Measurements from ENCODE around the gene KLHDC9. TPM values are rescaled to one million over a fixed set of nuclear protein-coding genes. Genes with fewer than 3 reads are reported as not detected.

The KLHDC9 gene
- total RNA-seq, 8 experiments from 2014 or later = 1.5 to 38.5 (median 30.0) TPM; not detected in 1

DNA sequence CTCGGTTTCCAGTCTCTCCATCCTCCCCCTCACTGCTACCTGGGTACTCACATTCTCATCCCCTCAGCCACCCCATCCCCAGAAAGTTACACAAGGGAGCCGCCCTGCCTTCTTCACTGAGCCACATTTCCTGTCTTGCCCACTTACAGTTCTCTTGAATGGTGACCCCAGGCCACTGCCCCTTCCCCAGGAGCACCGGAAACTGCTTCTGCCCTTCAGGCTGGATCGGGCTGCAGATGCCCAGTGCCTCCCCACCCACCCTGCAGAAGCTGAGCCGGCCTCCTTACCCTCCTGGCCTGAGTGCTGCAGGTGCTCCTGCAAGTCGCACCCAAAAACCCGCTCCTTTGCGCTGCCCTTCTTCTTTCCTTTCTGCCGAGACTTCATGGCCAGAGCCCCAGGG lies 28.9 kb upstream of the KLHDC9 start:
- in situ Hi-C loops (cut with MboI; ENCODE audit: low pct_unique_long_range_greater_than_20kb in 2 of 9, low sequenced_read_pairs in 9 of 9, unreplicated experiment in 9 of 9) = no loop called here
- Histone ChIP-seq H3K4me1 (replicated peaks in 1 of 2) (peaks cover 0 to 4% of the 10 kb centered on the region in 2 donors), H3K27ac (no peak overlapping the region), H3K4me3 (no peak overlapping the region)
- WGBS, 10 experiments = 67 to 100% (median 80%) methylated on average over 1 to 2 of the region's 9 CpGs; no CpG with 5 or more reads in 4 of the 10 experiments
- no peak for ATAC-seq (replicated peaks in 6 of 8)

DNA sequence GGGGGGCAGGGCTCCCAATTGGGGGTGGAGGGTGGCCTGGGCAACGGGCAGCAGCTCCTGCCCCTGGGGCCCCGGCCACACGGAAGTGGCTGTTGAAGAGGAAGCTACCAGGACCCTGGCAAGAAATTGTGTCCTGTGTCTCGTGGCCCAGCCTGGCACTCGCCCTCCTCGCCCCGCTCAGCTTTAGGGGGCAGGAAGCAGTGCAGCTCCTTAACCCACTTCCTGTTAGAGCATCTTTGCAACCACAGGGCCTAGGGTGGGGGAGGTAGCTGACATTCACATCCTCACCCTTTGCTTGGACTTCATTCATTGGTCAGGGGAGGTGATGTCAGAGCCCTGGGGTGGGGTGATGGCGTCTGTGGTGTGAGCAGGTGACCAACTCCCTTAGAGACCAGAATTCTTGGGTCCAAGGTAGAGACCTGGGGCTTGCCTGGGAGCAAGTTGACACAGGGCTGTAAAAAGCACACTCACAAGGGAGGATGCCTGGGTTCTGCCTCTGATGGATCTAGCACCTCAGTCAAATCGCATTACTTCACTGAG lies 28.4 kb upstream of the KLHDC9 start, which contains the start of gene ARHGAP30:
Gene ARHGAP30 (minus strand): TSS at position 161 of the 540 bp plus-strand sequence. CDS start 267 bp downstream, outside the sequence.
- ATAC-seq (replicated peaks in 6 of 8) = no peak
- Histone ChIP-seq H3K4me3 (no peak within 1 kb of the TSS), H3K4me1 (replicated peaks in 1 of 2) (peaks cover 0 to 4% of the 10 kb centered on the region in 2 donors), H3K27ac (no peak within 1 kb of the TSS)
- WGBS, 10 experiments = 70 to 100% (median 100%) methylated on average over 1 to 2 of the region's 9 CpGs; no CpG with 5 or more reads in 5 of the 10 experiments
- in situ Hi-C loops (cut with MboI; ENCODE audit: low pct_unique_long_range_greater_than_20kb in 2 of 9, low sequenced_read_pairs in 9 of 9, unreplicated experiment in 9 of 9) = no loop called here

DNA sequence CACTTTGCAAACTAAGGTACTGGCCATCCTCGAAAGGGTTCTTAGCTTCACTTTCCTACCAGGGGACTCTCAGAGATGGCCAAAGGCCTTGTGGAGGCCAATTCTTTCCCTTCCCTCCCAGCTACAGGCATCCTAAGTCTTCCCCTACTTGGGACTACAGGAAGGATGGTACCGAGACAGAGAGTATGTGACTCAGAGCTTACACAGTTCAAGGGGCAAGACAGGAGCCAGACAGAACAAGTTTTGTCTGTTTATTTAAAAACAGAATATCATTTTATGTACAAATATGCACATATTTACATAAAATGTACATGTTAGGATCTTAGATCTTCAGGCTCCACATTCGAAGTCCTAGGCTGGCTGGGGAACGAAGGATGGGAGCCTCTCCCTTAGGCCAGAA lies 27.4 kb upstream of the KLHDC9 start:
- WGBS, 10 experiments = 0 to 100% (median 82%) methylated on average over 1 to 4 of the region's 4 CpGs; no CpG with 5 or more reads in 1 of the 10 experiments
- ATAC-seq (replicated peaks in 6 of 8) = peak in 4 of 8 experiments; percentile 15 to 77 (median 25)
- H3K4me1 ChIP-seq (replicated peaks in 1 of 2) = peaks cover 0 to 4% of the 10 kb centered on the region in 2 donors
- H3K27ac ChIP-seq = no peak overlapping the region
- in situ Hi-C loops (cut with MboI; ENCODE audit: low pct_unique_long_range_greater_than_20kb in 2 of 9, low sequenced_read_pairs in 9 of 9, unreplicated experiment in 9 of 9) = no loop called here
- no peak overlapping the region for H3K4me3 ChIP-seq

DNA sequence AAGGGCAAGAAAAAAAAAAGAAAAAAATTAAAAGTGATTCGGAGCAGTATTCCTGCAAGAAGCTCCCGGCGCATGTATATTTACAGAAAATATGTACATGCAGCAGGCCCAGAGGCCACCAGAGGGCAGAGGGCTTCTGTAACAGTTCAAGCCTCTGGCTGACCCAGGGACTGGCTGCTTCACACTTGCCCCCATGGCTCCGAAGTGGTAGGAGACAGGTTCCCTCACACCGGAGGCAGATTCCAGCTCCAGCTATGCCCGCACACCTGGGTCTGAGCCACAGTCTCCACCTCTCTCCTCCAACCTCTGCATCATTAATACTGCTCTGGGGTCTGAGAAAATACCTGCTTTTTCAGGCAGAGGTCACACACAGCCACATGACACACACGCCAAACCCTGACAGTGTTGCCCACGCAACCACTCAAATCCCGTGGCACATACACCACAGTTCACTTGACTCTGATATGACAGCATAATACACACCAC lies 26.2 kb upstream of the KLHDC9 start:
- in situ Hi-C loops (cut with MboI; ENCODE audit: low pct_unique_long_range_greater_than_20kb in 2 of 9, low sequenced_read_pairs in 9 of 9, unreplicated experiment in 9 of 9) = no loop called here
- H3K27ac ChIP-seq = no peak overlapping the region
- peaks cover 0 to 4% of the 10 kb centered on the region in 2 donors for H3K4me1 ChIP-seq (replicated peaks in 1 of 2)
- 38 to 82% (median 71%) methylated on average over 3 to 9 of the region's 9 CpGs; no CpG with 5 or more reads in 2 of the 10 experiments for WGBS, 10 experiments
- H3K4me3 ChIP-seq = no peak overlapping the region
- ATAC-seq (replicated peaks in 6 of 8) = peak in 3 of 8 experiments; percentile 1 to 51 (median 47)

DNA sequence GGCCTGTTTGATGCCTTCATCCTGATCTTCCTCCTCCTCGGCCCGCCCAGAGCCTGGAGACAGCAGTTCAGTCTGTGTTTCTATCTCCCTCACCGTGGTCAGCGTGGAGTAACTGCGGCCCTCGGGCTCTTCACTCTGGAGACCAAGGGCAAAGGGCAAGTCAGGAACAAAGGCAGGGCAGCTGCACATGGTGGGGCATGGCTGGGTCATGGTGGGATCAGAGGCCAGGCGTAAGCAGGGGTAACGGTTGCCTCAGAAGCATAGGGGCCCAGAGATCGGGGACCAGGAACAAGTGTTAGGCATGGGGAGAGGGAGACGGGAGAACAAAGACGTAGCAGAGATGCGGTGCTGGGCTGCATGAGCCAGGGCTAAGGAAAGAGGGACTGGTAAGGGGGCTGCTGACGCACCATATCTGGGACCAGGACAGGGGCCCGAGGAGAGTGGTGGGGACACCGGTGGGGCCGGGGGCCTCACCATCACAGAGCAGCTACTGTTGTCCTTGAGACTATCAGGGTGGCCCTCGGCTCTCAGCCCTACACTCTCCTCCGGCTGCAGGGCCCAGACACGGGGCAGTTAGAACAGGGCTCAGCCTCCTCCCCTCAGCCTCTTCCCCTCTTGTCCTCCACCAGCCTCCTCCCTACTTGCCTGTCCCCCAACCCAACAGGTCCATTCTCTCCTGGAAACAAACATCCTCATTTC lies 25.3 kb upstream of the KLHDC9 start:
- in situ Hi-C loops (cut with MboI; ENCODE audit: low pct_unique_long_range_greater_than_20kb in 2 of 9, low sequenced_read_pairs in 9 of 9, unreplicated experiment in 9 of 9) = no loop called here
- peaks cover 0 to 4% of the 10 kb centered on the region in 2 donors for H3K4me1 ChIP-seq (replicated peaks in 1 of 2)
- H3K27ac ChIP-seq = no peak overlapping the region
- ATAC-seq (replicated peaks in 6 of 8) = no peak
- WGBS, 10 experiments = 53 to 100% (median 78%) methylated on average over 1 to 10 of the region's 19 CpGs; no CpG with 5 or more reads in 3 of the 10 experiments
- no peak overlapping the region for H3K4me3 ChIP-seq

DNA sequence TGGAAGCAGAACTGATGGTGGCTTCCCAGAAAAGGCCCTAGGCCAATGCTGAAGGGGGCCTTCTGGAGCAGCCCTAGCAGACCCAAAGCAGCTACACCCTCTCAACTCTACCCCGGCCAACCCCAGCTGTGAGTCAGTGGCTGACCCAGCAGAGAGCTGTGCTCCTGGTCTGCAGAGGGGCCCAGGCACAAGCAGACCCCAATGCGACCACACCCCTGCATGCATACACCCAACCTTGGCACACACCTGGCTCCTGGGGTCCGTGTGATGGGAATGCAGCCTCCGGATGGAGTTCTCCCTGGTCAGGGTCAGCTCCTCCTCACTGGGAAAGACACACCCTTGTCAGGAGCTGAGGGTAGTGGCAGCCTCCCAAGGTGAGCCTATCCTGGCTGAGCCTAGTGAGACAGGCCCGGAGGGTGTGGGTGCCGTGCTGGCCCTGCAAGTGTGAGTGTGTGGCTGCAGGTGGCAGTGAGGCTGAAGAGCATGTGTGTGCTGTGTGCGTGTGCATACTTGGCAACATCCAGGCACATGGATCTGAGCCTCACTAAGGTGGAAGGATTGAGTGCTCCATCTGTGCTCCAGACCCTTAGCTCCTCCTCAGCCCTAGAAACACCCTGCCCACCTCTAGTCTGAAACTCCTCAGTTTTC lies 24.6 kb upstream of the KLHDC9 start:
- in situ Hi-C loops (cut with MboI; ENCODE audit: low pct_unique_long_range_greater_than_20kb in 2 of 9, low sequenced_read_pairs in 9 of 9, unreplicated experiment in 9 of 9) = no loop called here
- peak in 3 of 8 experiments; percentile 35 to 78 (median 55) for ATAC-seq (replicated peaks in 6 of 8)
- WGBS, 10 experiments = 56 to 100% (median 89%) methylated on average over 2 to 5 of the region's 7 CpGs; no CpG with 5 or more reads in 7 of the 10 experiments

DNA sequence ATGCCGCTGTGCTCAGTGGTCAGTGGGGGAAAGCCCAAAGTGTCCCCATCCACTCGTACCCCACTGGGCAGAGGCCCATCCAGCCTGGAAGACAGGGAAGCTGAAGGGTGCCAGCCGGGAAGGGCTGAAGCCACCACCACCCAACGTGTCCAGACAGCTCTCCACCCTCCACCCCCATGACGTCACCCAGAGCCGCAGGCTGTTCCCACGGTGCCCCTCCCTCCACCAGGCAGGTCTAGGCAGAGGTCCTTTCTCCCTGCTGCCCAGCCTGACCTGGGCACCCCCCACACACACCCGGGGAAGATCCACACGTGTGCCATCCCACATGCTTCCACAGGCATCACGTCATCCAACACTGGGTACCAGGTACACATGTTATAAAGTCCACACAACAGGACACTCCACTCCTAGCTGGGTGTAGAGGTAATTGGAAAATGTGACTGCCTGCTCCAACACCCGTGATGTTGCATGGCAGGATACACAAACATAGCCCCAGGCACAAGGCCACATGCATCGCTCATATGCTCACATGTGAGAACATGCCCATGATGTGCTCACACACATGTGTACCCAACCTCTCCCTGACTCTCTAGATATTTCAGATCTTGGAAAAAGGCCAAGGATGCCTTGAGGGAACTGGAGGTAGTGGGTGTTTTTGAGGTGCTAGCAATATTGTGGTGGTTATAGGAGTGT lies 23.3 kb upstream of the KLHDC9 start:
- 78 to 100% (median 88%) methylated on average over 1 to 8 of the region's 12 CpGs; no CpG with 5 or more reads in 5 of the 10 experiments for WGBS, 10 experiments
- peak in 3 of 8 experiments; percentile 44 to 58 (median 52) for ATAC-seq (replicated peaks in 6 of 8)
- H3K27ac ChIP-seq = no peak overlapping the region
- H3K4me1 ChIP-seq (replicated peaks in 1 of 2) = peaks cover 0 to 4% of the 10 kb centered on the region in 2 donors
- no peak overlapping the region for H3K4me3 ChIP-seq
- in situ Hi-C loops (cut with MboI; ENCODE audit: low pct_unique_long_range_greater_than_20kb in 2 of 9, low sequenced_read_pairs in 9 of 9, unreplicated experiment in 9 of 9) = loop anchor here in 1 of 9 experiments (25.0 kb wide), 1 partner anchor 88 kb away; no protein-coding TSS in a partner anchor

More for the DNA sequence above, 24.6 kb upstream of the KLHDC9 start:
- Histone ChIP-seq H3K27ac (no peak overlapping the region), H3K4me3 (no peak overlapping the region), H3K4me1 (replicated peaks in 1 of 2) (peaks cover 0 to 4% of the 10 kb centered on the region in 2 donors)

DNA sequence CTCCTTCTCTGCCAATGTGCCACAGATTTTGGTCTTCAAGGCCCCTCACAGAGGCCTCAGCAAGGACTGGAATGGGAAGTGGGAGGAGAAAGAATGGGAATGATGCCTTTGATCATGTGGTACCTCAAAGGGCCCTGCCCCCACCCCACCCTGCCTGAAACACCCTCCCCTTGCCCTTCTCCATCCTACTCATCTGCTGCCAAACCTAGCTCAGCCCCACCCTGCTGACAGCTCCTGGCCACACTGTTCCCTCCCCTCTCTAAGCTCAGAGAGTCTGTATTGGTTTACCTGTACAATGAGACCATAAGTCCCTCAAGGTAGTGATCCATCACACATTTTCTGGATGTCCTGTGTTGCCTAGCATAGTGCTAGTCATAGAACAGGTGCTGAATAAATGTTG lies 21.8 kb upstream of the KLHDC9 start:
- Histone ChIP-seq H3K4me1 (replicated peaks in 1 of 2) (peaks cover 0 to 4% of the 10 kb centered on the region in 2 donors), H3K27ac (no peak overlapping the region), H3K4me3 (no peak overlapping the region)
- ATAC-seq (replicated peaks in 6 of 8) = peak in 1 of 8 experiments; percentile 2
- in situ Hi-C loops (cut with MboI; ENCODE audit: low pct_unique_long_range_greater_than_20kb in 2 of 9, low sequenced_read_pairs in 9 of 9, unreplicated experiment in 9 of 9) = loop anchor here in 1 of 9 experiments (25.0 kb wide), 1 partner anchor 89 kb away; no protein-coding TSS in a partner anchor

DNA sequence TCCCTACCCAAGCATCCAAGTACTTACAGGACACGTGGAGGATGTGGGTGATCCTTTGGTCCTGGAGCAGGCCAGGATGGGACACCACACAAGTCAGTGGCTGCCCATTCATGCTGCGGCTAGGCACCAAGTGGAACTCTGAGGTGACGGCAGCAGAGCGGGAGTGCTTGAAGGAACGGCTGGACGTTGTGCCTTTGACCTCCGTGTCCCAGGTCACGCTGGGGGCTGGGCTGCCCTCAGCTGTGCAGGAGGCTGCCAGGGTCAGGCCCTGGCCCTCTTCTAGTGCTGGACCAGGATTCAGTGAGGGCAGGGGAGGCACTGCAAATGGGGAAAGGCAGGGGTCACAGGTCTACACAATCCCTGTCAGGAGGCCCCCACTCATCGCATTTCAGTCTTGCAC lies 20.7 kb upstream of the KLHDC9 start:
- Histone ChIP-seq H3K27ac (no peak overlapping the region), H3K4me3 (no peak overlapping the region), H3K4me1 (replicated peaks in 1 of 2) (peaks cover 0 to 4% of the 10 kb centered on the region in 2 donors)
- WGBS, 10 experiments = 65 to 100% (median 89%) methylated on average over 1 to 5 of the region's 9 CpGs; no CpG with 5 or more reads in 4 of the 10 experiments
- ATAC-seq (replicated peaks in 6 of 8) = no peak
- in situ Hi-C loops (cut with MboI; ENCODE audit: low pct_unique_long_range_greater_than_20kb in 2 of 9, low sequenced_read_pairs in 9 of 9, unreplicated experiment in 9 of 9) = loop anchor here in 1 of 9 experiments (25.0 kb wide), 1 partner anchor 90 kb away; no protein-coding TSS in a partner anchor

DNA sequence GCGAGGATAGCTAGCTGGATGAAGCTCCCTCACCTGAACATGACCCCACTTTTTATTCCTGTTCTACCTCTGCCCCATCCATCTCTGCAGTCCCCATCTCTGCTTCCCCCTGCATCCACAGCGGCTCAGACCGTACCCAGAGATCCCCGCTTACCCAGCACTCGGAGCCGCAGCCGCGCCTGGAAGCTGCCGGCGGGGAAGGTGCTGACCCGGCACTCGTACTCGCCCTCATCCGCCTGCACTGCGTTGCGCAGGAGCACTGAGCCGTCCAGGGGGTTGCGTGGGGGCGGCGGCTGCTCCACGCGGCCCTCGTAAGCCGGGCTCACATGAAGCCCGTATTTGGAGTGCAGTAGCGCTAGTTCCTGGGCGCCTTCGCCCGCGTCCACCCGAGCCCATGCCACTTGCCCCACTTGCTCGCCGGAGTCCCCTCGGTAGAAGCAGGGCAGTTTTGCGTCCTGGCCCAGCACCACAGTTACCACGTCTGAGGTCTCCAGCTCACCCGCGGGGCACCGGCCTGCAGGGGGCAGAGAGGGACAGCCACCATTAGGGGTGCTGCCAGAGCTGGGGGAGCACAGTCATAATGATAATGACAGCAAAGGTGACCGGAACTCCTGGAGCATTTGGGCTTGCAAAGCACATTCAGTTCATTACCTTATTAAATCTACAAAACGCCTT lies 18.6 kb upstream of the KLHDC9 start:
- peaks cover 5 to 18% of the 10 kb centered on the region in 2 donors for H3K4me1 ChIP-seq (replicated peaks in 1 of 2)
- ATAC-seq (replicated peaks in 6 of 8) = no peak
- no peak overlapping the region for H3K27ac ChIP-seq
- WGBS, 10 experiments = 83 to 98% (median 95%) methylated on average over 1 to 18 of the region's 41 CpGs; no CpG with 5 or more reads in 5 of the 10 experiments
- in situ Hi-C loops (cut with MboI; ENCODE audit: low pct_unique_long_range_greater_than_20kb in 2 of 9, low sequenced_read_pairs in 9 of 9, unreplicated experiment in 9 of 9) = loop anchor here in 1 of 9 experiments (25.0 kb wide), 1 partner anchor 92 kb away; no protein-coding TSS in a partner anchor
- no peak overlapping the region for H3K4me3 ChIP-seq

DNA sequence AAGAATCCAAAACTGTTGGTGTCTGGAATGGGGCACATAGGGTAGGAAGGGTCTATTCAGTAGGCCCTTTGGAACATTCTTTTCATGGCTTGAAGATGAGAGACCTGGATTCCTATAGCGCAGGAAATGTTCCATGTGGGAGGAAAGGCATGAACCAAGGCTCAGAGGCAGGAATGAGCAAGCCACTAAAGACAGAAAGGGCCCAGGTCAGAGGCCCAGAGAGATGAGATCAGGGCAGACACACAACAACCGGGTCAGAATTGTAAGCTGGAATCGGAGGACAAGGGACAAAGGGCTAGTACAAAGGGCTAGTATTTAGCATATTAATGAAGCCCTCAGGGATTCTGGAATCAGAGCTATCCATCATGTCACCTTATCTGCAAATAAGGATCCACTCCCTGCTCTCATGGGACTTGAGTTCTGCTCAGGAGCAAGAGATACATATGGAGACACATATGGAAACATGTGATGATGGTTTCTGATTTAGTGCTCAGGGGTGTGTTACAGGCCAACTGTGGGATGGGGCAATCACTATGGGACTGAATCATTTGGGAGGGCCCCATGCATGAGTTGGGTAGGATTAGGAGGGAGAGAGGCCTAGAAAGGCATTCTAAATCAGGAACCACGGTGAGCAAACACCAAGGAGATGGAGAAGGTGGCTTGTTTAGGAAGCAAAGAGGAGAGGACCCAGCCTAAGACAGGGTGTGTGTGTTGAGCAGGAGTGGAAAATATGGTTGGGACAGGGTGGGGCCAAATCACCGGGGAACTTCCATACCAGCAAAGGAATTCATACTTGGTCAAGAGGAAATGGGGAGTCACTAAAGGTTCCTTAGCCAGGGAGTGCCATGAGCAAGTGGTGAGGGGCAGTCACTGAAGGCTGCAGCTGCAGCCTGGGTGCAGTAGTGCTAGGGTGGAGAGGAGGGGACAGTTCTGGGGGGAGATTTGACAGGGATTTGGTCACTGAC lies 17.4 kb upstream of the KLHDC9 start:
- ATAC-seq (replicated peaks in 6 of 8) = peak in 3 of 8 experiments; percentile 7 to 37 (median 22)
- in situ Hi-C loops (cut with MboI; ENCODE audit: low pct_unique_long_range_greater_than_20kb in 2 of 9, low sequenced_read_pairs in 9 of 9, unreplicated experiment in 9 of 9) = loop anchor here in 1 of 9 experiments (25.0 kb wide), 1 partner anchor 93 kb away; no protein-coding TSS in a partner anchor
- H3K27ac ChIP-seq = no peak overlapping the region
- 20 to 53% (median 44%) methylated on average over 1 to 5 of the region's 5 CpGs; no CpG with 5 or more reads in 2 of the 10 experiments for WGBS, 10 experiments
- H3K4me3 ChIP-seq = no peak overlapping the region
- H3K4me1 ChIP-seq (replicated peaks in 1 of 2) = peaks cover 5 to 19% of the 10 kb centered on the region in 2 donors

All from motor neuron (in vitro differentiated cells).